Measurements from ENCODE around the gene HSPB3. TPM values are rescaled to one million over a fixed set of nuclear protein-coding genes. Genes with fewer than 3 reads are reported as not detected.

HSPB3 gene
- total RNA-seq, 1 donor from 2014 or later = 0.53 TPM

GRCh38 chr5:54438620-54439389 is 16.7 kb upstream of the HSPB3 start:
- Mint-ChIP-seq H3K36me3 (no peaks in the 10 kb centered on the region), H3K9me3 (no peaks in the 10 kb centered on the region), H3K4me3 (no peak overlapping the region), H3K27ac (no peak overlapping the region), H3K4me1 (ENCODE audit: unreplicated experiment) (no peaks in the 10 kb centered on the region), H3K27me3 (no peaks in the 10 kb centered on the region)
- DNase-seq (ENCODE audit: extremely low spot score, unreplicated experiment) = no peak
- TF ChIP-seq, protein P1, sequence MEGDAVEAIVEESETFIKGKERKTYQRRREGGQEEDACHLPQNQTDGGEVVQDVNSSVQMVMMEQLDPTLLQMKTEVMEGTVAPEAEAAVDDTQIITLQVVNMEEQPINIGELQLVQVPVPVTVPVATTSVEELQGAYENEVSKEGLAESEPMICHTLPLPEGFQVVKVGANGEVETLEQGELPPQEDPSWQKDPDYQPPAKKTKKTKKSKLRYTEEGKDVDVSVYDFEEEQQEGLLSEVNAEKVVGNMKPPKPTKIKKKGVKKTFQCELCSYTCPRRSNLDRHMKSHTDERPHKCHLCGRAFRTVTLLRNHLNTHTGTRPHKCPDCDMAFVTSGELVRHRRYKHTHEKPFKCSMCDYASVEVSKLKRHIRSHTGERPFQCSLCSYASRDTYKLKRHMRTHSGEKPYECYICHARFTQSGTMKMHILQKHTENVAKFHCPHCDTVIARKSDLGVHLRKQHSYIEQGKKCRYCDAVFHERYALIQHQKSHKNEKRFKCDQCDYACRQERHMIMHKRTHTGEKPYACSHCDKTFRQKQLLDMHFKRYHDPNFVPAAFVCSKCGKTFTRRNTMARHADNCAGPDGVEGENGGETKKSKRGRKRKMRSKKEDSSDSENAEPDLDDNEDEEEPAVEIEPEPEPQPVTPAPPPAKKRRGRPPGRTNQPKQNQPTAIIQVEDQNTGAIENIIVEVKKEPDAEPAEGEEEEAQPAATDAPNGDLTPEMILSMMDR (conservative IDR thresholded peaks at IDR 0.05) = no peak

DNA sequence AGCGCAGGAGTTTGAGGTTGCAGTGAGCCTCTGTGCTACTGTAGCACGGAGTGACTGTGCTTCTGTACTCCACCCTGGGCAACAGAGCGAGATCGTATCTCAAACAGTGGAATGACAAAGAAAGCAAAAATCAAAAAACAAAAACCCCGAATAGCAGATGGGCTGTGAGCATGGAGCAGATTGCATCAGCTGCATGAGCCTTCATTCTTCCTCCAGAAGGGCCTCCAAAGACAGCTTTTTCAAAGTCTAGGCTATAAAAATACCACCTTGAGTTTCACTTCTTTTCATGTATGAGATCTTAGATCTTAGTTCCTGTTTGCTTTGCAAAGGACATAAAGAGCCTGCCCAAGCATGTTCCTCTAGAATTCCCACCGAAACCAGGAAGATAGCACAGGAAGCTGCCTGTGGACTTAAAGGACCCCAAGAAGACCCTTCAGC is 15.0 kb upstream of the HSPB3 start:
- no peaks in the 10 kb centered on the region for H3K36me3 Mint-ChIP-seq
- H3K27me3 Mint-ChIP-seq = no peaks in the 10 kb centered on the region
- no peak overlapping the region for H3K27ac Mint-ChIP-seq
- no peaks in the 10 kb centered on the region for H3K9me3 Mint-ChIP-seq
- TF ChIP-seq, protein P1 (conservative IDR thresholded peaks at IDR 0.05) = no peak
- DNase-seq (ENCODE audit: extremely low spot score, unreplicated experiment) = no peak
- no peaks in the 10 kb centered on the region for H3K4me1 Mint-ChIP-seq (ENCODE audit: unreplicated experiment)
- H3K4me3 Mint-ChIP-seq = no peak overlapping the region

DNA sequence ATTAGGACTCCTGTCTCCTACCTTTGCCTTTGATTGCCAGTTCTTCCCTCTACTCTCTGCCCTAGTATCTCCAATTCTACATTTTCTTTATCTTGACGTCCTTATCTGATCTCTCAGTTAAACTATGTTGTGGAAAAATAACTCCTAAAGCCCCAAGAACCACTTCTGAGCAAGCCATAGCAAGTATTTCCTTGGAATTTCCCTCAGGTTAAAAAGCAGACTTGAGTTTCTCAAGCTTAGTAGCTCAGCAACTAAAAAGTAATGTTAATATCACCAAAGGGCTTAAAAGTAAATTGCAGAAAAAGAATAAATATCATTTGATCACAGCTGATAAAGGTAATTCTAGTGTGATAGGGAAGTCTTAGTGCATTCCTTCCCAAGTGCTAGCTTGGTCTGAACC is 13.2 kb upstream of the HSPB3 start:
- Mint-ChIP-seq H3K4me3 (no peak overlapping the region), H3K27me3 (peaks cover 1% of the 10 kb centered on the region), H3K27ac (no peak overlapping the region)

DNA sequence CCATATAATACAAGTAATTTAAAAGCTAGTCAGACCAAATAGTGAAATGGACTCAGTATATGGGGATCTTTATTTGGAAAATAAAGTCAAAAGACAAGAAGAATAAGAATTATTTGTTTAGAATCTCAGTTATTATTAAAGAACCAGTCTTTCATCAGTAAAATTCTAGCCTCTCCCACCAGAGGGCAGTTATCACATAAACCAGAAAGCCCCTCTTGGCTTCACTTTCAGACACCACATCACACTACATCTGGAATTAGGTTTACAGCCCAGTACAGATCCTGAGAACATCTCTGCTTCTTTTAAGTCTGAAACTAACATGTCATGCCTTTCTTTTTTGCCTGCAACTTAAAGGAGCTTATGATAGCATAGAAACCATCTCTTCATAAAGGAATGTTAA is 12.2 kb upstream of the HSPB3 start:
- TF ChIP-seq, protein P1 (conservative IDR thresholded peaks at IDR 0.05) = peak; percentile 74
- DNase-seq (ENCODE audit: extremely low spot score, unreplicated experiment) = no peak
- no peaks in the 10 kb centered on the region for H3K4me1 Mint-ChIP-seq (ENCODE audit: unreplicated experiment)
- no peaks in the 10 kb centered on the region for H3K36me3 Mint-ChIP-seq
- H3K4me3 Mint-ChIP-seq = no peak overlapping the region
- no peak overlapping the region for H3K27ac Mint-ChIP-seq
- peaks cover 3% of the 10 kb centered on the region for H3K27me3 Mint-ChIP-seq
- no peaks in the 10 kb centered on the region for H3K9me3 Mint-ChIP-seq

More for the DNA sequence above, 13.2 kb upstream of the HSPB3 start:
- Mint-ChIP-seq H3K4me1 (ENCODE audit: unreplicated experiment) (no peaks in the 10 kb centered on the region), H3K9me3 (no peaks in the 10 kb centered on the region), H3K36me3 (no peaks in the 10 kb centered on the region)
- DNase-seq (ENCODE audit: extremely low spot score, unreplicated experiment) = no peak
- TF ChIP-seq, protein P1 (conservative IDR thresholded peaks at IDR 0.05) = no peak

DNA sequence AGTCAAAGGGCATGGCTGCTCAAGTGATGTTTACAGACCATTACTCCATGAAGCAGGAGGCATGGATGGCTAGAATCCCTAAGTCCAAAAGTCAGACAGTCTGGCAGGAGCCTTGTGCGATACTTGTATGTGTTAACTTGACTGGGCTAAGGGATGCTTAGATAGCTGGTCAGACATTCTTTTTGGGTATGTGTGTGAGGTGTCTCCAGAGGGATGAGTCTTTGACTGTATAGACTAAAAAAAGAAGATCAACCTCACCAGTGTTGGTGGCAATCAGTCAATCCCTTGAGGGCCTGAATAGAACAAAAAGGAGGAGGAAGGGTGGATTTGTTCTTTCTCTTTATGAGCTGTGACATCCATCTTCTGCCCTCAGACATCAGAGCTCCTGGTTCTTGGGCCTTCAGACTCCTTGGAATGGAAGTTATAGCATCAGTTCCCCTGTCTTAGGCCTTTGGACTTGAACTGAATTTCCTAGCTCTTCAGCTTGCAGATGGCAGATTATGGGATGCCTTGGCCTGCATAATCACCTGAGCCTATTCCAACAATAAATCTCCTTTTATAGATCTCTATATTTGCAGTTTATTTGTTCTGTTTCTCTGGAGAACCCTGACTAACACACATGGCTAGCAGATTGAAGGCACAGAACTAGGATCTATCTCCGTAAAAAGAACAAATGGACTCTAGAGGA is 9.7 kb upstream of the HSPB3 start:
- H3K27me3 Mint-ChIP-seq = peaks cover 3% of the 10 kb centered on the region
- H3K4me3 Mint-ChIP-seq = no peak overlapping the region
- H3K4me1 Mint-ChIP-seq (ENCODE audit: unreplicated experiment) = no peaks in the 10 kb centered on the region
- no peaks in the 10 kb centered on the region for H3K9me3 Mint-ChIP-seq
- TF ChIP-seq, protein P1 (conservative IDR thresholded peaks at IDR 0.05) = no peak
- no peaks in the 10 kb centered on the region for H3K36me3 Mint-ChIP-seq
- no peak overlapping the region for H3K27ac Mint-ChIP-seq
- no peak for DNase-seq (ENCODE audit: extremely low spot score, unreplicated experiment)

Measured in type B pancreatic cell (in vitro differentiated cells).